Stimulated activated CD4-positive, alpha-beta T cell treated with anti-CD3 and anti-CD28 coated beads, TNF-alpha, amount 100 ng/mL, for 1 hour (primary cell): ENCODE results near the gene RASGRF1.

Source experiments
- DNase-seq, 3 donors: peaks; one replicate each; pipeline ENCODE4 v3.0.0-alpha.2; 2020; ENCODE audit warnings: low read depth in 3 of 3, low spot score in 1 of 3

RASGRF1 gene

DNA sequence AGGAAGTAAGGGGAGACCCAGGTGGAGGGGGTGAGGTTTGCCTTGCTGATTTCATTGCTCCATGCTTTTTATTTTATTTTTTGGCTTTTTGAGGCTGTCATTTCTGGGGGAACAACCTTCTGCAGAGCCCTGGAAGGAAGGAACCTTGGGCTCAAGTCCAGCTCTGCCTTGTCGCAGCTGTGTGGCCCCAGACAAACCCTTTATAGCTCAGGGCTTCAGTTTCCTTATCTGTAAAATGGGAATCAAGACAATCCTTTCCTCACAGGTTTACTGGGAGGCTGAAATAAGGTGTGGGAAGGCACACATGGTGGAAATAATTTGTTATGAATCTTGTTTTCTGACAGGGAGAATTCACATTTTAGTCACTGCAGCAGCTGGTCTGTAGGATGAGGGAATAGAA is 100.3 kb downstream of the RASGRF1 start:
- no peak for DNase-seq

DNA sequence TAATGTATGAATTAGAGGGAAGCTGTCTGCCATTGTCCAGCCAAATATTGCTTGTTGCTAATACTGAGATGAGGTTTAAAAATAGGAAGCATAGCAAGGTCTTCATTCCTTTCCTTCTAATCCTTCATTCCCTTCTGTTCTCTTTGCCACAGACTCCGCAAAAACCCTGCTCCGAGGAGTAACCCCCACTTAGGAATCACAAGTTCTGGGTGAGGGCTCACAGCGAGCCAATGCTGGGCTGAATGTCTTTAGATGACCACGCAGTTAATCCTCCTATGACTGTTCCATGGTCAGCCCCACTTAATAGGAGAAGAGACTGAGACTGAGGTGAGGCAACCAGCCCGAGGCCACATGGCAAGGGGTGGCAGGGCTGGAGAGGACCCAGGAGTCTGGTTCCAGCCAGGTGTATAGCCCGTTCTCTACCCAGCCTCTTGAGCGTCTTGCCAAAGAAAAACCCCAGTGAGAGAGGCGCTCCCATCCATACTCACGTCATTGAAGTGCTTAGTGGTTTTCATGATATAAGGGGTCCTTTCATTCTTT is 100.8 kb downstream of the RASGRF1 start:
- DNase-seq: no peak

DNA sequence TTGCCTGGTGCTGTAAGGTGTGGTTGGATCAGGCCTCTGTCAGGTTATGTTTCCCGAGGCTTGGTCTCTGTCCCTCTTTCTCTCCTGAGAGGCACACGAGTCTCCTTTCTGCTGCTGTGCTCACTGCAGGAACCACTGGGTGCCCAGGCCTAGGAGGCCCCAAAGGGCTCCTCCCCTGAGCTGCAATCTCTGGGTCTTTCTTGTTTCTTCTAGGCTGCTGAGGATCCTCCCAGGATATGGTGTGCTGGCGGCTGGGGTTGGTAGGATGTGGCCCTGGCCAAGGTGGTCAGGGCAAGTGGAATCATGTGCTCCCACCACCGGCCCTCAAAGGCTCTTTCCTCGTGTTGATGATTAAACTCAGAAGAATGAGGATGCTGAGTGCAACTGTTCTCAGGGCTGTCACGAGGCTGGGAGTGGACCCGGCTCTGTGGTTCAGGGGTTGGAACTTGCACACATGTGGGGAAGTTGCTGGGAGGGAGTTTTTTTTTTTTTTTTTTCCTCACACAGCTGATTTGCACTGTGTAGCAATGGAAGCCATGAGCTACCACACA is 102.1 kb downstream of the RASGRF1 start:
- no peak for DNase-seq

DNA sequence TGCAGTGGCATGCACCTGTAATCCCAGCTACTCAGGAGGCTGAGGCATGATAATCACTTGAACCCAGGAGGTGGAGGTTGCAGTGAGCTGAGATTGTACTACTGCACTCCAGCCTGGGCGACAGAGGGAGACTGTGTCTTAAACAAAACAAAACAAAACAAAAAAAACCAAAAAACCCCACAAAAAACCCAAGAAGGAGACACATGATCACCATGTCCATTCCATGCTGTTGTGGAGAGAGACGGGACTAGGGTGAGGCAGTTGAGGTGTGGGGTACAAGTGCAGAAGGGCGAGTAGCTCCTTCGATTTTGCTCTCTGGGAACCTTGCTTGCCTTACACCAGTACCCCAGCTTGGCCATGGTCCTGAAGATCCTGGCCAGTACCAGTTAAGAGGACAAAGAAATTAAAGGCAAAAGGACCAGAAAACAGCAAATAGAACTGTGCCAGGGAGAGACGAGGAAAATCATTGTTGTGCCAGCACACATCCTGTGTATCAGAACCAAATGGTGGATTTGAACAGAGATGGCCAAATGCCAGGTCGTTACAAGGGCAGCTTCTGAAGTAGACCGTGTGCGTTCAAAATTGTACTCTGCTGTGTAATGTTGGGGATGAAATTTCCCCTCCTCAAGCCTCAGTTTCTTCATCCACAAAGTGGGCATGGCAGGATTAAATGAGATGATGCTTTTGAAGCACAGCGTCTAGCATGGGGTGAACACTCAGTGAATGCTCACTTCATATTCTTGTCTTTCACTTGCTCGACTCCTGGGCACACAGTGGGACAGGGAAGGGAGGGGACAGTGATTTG is 102.8 kb downstream of the RASGRF1 start:
- DNase-seq: no peak

DNA sequence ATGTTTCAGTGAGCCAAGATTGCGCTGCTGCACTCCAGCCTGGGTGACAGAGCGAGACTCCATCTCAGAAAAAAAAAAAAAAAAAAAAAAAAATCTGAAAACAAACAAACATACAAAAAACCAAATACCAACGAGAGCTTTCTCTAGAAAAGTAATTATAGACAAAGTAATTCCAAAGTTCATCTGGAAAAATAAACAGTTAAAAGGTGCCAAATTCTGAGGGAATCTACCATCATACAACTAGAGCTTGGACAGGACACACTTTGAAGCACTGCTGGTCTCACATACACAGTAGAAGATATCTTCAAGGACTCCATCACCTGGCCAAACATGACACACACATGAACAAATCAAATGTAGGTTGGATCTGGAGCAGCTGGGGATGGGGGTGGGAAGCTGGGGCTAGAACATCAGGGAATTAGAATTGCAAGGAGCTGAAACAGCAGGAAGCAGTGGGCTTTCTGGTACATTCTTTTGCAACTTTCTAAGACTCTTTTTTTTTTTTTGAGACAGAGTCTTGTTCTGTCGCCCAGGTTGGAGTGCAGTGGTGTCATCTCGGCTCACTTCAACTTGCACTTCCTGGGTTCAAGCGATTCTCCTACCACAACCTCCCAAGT is 104.6 kb downstream of the RASGRF1 start:
- DNase-seq: no peak

DNA sequence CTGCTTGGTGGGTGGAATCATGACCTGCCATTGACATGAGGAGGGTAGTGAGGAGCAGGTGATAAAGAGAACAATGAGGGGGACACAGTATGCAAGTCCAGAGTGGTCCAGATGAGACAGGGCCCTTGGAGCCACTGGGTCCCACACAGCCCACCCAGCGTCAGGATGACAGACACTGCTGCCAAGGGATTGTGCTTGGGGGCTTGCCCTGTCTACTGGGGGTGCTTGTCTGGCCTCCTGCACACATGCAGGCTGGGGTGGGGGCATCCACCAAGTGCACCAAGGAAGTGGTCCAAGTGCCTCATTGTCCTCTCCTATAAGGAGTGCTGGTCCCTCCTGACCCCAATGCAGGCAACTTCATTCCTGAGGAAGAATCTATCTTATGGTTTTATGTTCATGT is 106.5 kb downstream of the RASGRF1 start:
- DNase-seq: no peak

DNA sequence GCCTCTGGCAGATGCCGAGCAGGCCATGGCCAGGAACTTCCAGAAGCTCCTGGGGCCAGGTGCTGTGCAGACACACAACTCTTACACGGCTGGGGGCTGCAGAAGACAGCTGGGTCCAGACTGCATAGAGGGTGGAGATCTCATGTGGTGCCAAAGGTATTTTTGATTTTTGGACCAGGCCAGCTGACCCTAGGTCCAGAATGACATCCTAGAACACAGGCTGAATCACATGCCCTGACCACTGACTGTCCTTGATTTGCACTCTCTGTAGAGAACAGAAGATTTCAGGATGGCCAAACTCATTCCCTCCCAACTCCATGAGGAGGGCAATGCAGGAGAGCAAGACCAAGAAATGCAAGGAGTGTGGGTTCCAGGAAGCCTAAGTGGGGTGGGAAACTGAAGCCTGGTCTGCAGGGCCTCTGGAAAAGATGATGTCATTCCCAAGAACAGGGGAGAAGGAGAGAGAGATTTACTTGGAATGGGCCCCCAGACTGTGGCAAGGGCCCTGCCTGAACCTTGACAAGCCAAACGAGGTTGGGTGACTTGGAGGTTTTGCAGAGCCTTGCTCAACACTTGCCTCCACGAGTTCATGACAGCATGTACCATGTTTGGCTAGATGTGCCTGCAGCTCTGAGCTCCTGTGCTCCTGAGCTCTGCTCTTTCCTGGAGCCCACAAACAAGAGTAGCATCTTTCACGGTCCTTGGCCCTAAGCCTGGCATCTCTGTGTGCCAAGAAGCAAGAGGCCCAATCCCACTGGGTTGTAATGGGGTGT is 107.2 kb downstream of the RASGRF1 start:
- DNase-seq: no peak

DNA sequence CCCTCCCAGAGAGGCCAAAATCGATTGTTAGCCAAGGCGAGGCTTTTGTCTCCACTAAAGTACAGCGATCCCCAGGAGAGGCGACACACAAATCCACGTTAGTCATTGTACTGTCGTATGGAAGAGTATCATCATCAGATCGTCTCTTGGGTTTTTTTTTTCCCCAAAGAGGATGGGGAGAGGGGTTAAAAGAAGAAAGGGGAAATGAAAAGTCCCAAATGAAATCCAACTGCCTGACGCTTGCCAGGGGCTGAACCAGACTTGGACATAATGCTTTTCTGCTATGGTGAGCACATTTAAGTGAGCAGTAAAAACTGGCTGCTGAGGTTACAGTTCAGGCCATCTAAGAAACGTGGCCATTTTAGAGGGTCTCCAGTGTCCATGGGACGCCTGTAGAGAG is 107.8 kb downstream of the RASGRF1 start:
- no peak for DNase-seq

DNA sequence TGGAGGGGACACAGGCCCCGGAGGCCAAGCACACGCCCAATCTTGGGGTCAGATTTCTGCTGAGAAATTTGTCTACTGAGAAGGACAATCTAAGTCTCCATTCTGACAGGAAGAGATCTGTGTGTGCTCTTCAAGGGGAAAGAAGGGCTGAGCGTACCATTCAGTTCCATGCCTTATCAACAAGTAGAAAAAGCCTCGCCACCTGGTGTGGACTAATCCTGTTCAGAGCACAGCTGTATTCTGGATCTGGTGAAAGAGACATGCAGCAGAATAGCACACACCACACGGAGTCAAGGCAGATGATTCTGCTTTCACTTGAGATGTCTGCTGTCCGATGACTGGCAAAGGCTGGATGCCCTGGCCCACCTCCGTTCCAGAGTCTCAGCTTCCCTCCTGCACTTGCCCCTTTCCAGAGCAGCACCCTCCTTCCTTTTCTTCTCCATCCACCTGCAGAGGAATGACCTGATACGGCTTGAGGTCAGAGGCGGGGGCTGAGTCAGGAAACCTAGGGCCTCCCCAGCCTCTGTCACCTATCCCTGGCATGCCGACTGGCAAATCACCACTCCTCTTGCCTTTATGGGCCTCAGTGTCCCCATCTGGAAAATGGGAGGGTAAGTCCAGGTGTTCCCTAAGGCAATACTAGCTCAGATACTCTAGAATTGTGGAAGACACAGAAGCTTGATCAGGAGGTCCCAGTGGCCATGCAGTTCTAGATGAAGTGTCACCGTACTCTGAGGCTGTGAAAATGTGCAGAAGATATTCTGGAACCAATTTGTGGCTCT is 108.9 kb downstream of the RASGRF1 start:
- no peak for DNase-seq

DNA sequence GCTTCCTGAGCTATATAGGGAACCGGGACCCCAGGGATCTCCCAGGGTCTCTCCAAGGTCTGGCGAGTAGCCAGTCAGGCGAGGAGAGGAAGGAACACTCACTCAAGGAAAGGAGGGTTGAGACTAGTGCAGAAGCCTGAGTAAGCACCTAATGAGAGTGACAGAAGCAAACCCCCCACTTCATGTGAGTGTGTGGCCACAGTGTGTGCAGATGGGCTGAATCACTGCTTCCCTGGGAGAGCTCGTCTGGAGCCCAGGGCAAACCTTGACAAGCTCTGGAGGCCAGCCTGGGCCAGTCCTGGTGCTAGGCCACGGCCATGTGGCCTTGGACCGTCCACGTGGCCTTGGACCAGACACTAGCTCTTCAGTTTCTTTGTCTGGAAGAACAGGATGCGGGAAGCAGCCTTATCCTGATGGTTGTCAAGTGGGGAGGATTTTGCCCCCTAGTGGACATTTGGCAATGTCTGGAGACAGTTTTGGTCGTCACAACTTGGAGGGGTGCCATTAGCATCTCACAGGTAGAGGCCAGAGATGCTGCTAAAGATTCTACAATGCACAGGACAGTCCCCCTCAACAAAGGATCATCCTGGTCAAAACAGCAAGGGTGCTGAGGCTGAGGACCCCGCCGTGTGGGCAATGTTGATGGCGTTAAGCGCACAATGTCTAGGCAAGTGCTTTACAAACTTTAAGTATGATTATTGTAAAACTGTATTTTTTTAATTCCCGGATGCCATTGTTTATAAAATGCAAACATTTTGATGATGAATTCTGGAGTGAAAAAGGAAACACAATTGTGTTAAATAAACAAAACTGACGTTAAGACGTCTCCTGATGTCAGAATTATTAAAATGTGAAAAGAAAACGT is 110.9 kb downstream of the RASGRF1 start:
- no peak for DNase-seq

DNA sequence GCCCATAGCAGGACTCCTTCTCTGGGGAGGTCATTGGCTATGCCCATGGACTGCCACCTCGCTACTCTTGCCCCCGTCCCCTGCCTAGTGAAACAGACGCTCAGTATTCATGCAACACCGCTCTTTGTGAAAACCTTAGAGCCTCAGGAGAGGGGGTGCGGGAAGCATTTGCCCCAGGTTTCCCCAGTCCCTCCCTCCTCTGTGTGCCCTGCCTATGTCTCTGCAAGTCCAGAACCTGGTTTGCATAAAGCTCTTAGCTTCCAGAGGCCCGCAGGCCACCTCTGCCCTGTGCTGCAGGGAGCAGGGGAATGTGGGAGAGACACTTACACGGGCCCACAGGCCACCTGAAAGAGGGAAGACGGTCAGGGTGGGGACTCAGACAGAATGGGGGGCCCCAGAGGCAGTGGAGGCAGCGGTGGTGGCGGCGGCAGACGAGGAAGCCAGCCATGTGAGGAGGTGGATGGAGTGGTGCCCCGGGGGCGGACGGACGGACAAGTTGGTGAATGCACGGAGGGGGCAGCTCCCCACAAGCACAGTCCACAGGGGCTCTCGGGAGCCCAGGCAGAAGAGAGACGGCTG is 111.9 kb downstream of the RASGRF1 start:
- DNase-seq: no peak

DNA sequence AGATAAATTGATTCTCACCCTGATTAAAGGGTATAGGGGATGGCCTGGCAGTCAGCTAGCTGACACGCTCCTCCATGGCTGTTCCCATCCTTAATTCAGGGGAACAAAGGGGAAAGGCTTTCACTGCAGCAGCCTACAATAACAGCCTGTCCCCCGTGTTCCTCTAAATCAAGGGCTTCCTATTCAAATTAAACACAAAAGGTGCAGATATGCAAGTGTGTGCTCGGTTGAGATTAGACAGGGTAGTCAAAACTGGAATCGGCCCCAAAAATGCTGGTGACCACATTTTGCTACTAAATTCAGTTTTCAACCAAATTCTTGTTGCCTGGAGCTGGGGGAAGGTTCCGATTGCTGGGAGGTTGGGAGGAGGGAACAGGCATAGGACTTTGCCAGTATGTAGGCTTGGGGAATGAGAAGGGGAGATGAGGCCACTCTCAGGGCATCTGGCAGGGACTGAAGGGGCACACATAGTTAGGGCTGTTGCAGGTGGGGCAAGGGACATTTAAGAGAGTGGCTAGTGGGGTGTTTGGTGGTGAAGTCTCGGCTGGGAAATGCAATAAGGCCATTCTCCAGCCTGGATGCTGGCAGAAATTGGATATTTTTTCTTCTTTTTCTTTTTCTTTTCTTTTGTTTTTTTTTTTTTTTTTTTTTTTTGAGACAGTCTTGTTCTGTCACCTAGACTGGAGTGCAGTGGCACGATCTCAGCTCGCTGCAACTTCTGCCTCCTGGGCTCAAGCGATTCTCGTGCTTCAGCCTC is 112.8 kb downstream of the RASGRF1 start:
- DNase-seq: no peak

DNA sequence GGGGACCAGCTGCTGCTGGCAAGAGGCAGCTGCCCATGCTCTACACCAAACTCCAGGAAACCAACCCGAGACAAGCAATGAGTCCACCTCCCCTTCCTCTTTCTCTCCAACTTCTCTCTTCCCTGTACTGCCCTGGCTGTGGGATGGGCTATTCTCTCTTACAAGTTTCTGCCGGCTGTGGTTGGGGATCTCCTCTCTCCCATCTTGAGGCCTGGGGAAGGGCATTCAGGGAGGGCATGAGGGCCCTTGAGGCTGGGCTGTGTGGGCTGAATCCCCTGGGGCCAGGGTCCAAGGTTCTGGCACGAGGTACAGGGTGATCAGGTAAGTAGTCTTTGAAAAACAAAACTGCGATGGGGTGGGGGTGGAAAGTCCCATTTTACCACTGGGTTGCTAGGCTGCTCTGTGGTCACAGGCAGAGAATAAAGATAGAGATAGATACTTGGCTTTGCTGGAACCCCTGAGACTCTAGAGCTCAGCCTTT is 113.4 kb downstream of the RASGRF1 start:
- no peak for DNase-seq

DNA sequence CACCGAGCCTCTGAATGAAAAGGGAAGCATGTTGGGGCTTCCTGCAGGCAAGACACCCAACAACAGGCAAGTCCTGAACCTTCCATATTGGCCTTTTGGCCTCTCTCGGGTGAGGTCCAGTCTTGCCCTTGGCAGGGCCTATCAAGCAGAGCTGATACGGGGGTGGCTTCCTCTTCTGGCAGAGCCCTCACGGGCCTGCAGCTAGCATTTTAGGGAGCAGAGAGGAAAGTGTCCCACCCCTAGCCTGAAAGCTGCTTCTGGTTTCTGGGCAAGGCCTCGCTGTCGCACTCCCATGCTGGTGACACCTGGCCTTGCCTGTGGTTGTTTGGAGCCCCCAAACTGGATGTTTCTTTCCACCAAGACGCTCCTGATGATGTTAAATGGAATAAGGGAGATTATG is 113.9 kb downstream of the RASGRF1 start:
- DNase-seq: no peak

DNA sequence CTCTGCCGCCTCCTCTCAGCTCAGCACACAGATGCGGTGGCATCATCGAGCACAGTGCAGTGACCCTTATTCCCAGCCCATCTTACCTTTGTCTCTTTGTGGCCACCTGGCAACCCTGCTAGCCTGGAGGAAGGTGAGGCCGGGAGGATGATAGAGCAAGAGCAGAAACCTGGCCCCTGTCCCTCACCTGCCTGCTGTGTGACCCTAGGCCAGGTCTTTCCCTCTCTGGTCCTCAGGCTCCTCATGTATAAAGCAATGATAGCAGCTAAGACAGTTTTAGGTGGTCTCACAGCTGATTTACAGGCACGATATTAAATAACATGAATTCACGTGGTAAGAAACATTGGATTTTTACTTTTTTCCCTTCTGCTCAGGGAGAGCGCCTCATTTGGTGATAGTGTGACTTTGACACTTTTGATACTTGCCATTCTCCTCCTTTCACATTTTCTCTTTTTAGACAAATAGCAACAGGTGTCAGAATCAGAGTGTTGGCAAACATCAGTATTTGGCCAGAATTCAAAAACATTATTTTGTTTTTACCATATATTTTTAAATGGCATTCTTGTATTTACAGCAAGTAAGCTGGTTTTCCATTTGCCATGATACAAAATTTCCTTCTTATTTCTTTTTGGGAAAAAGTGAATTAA is 116.2 kb downstream of the RASGRF1 start:
- no peak for DNase-seq

DNA sequence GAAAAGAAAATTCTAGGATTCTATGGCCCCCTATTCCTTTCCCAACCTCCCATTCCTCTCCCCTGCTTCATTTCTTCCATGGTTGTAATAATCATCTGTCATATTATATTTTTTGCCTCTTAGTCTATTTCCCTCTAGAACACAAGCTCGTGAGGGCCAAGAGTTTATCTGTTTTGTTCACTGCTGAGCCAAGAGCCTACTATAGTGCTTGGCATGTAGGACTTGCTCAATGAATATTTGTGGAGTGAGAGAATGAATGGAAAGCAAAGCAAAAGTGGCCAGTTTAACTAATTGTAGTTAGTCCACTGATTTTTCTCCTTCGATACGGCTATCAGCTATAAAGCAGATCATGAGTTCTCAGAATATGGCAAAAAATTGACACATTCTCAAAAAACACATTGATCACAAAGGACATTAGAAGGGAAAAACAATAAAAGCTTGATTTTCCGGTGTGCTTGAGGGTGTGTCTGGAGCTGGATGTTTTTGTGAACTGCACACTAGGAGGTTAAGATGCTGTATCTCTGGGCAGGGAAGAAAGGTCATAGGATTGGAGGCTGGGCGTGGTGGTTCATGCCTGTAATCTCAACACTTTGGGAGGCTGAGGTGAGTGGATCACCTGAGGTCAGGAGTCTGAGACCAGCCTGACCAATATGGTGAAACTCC is 120.8 kb downstream of the RASGRF1 start:
- no peak for DNase-seq

DNA sequence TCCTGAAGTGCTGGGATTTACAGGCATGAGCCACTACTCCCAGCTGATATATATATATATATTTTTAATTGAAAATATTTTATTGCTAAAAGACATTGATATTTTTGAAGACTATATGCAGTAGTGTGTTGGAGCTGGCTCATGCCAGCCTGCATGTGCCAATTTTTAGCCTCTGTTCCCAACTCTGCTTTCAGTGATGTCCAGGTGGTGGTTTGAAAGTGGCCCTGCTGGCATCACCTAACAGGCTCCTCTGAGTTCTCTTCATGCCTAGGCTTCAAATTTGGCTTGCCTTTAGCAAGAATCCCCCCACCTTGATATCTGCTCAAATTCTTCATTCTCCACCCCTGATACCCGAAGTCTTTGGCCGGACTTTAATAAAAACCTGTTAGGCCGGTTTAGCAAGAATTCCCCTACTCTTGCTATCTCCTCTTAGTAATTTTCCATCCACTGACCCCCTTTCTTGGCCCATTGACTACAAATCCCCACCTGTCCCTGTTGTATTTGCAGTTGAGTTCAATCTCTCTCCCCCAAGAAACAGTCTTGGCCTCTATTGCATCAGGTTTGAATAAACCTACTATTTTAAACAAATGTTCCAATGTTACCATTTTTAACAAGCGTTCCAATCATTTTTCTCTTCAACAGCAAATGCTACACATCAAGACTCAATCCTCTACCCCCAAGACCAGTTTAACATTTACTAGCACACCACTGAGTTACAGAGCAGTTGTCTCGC is 121.9 kb downstream of the RASGRF1 start:
- no peak for DNase-seq
